ENCODE measurements around the gene SLC52A1.
"Not testable (repeated sequence)": the region's sequence is repeated elsewhere in the genome, so short reads cannot be mapped to it uniquely, and the experiment has no call there.

SLC52A1 gene

GRCh38 chr17:5033352-5034015 is 1.7 kb downstream of the SLC52A1 start:
- Mint-ChIP-seq H3K4me3 (no peak overlapping the region), H3K9me3 (no peaks in the 10 kb centered on the region), H3K4me1 (peaks cover 6% of the 10 kb centered on the region), H3K36me3 (ENCODE audit: low read depth) (no peaks in the 10 kb centered on the region), H3K27ac (no peak overlapping the region), H3K27me3 (ENCODE audit: low read depth) (peaks cover 48% of the 10 kb centered on the region)
- no peak for TF ChIP-seq CTCF (IDR thresholded peaks at IDR 0.05; ENCODE audit: unreplicated experiment in 3 of 3)

- Mint-ChIP-seq H3K36me3 (ENCODE audit: low read depth) (no peaks in the 10 kb centered on the region), H3K27me3 (ENCODE audit: low read depth) (peaks cover 48% of the 10 kb centered on the region), H3K27ac (no peak overlapping the region), H3K4me1 (peaks cover 6% of the 10 kb centered on the region), H3K9me3 (no peaks in the 10 kb centered on the region), H3K4me3 (no peak overlapping the region)
- TF ChIP-seq CTCF (IDR thresholded peaks at IDR 0.05; ENCODE audit: unreplicated experiment in 3 of 3): no peak
Observed at GRCh38 chr17:5032865-5033264, 2.4 kb downstream of the SLC52A1 start.

- Mint-ChIP-seq H3K4me3 (peak overlapping the region; percentile 67 to 82 (median 73)), H3K27ac (peak overlapping the region; percentile 24 to 77 (median 35)), H3K4me1 (peaks cover 6% of the 10 kb centered on the region), H3K9me3 (no peaks in the 10 kb centered on the region), H3K27me3 (ENCODE audit: low read depth) (peaks cover 42% of the 10 kb centered on the region), H3K36me3 (ENCODE audit: low read depth) (no peaks in the 10 kb centered on the region)
- peak; percentile 64 to 72 (median 70) for TF ChIP-seq CTCF (IDR thresholded peaks at IDR 0.05; ENCODE audit: unreplicated experiment in 3 of 3)
Observed at GRCh38 chr17:5031365-5032082, 3.7 kb downstream of the SLC52A1 start.

- not testable (repeated sequence) for H3K4me3 Mint-ChIP-seq; H3K36me3 Mint-ChIP-seq (ENCODE audit: low read depth); H3K9me3 Mint-ChIP-seq; H3K4me1 Mint-ChIP-seq; H3K27ac Mint-ChIP-seq
- H3K27me3 Mint-ChIP-seq (ENCODE audit: low read depth): peaks cover 41% of the 10 kb centered on the region
Observed at GRCh38 chr17:5030168-5030567, 5.1 kb downstream of the SLC52A1 start.

- H3K27ac Mint-ChIP-seq: no peak overlapping the region
- H3K9me3 Mint-ChIP-seq: no peaks in the 10 kb centered on the region
- H3K36me3 Mint-ChIP-seq (ENCODE audit: low read depth): peaks cover 20% of the 10 kb centered on the region
- no peak for TF ChIP-seq CTCF (IDR thresholded peaks at IDR 0.05; ENCODE audit: unreplicated experiment in 3 of 3)
- peaks cover 6% of the 10 kb centered on the region for H3K4me1 Mint-ChIP-seq
- H3K4me3 Mint-ChIP-seq: no peak overlapping the region
- H3K27me3 Mint-ChIP-seq (ENCODE audit: low read depth): peaks cover 22% of the 10 kb centered on the region
Observed at GRCh38 chr17:5027916-5028315, 7.3 kb downstream of the SLC52A1 start.

- TF ChIP-seq CTCF (IDR thresholded peaks at IDR 0.05; ENCODE audit: unreplicated experiment in 3 of 3): no peak
- no peak overlapping the region for H3K4me3 Mint-ChIP-seq
- peaks cover 6% of the 10 kb centered on the region for H3K4me1 Mint-ChIP-seq
Observed at GRCh38 chr17:5027299-5027698, 7.9 kb downstream of the SLC52A1 start.

More at GRCh38 chr17:5027299-5027698, 7.9 kb downstream of the SLC52A1 start:
- peaks cover 19% of the 10 kb centered on the region for H3K27me3 Mint-ChIP-seq (ENCODE audit: low read depth)
- H3K27ac Mint-ChIP-seq: no peak overlapping the region
- no peaks in the 10 kb centered on the region for H3K9me3 Mint-ChIP-seq
- peaks cover 25% of the 10 kb centered on the region for H3K36me3 Mint-ChIP-seq (ENCODE audit: low read depth)
